Endothelial cell of umbilical vein (primary cell): ENCODE data around the gene HCN1. TPM values are rescaled to one million over a fixed set of nuclear protein-coding genes. Genes with fewer than 3 reads are reported as not detected.

Experiments used
- BruUV-seq: library from RNA; stranded (reverse); fragments of 400-500 nt; replicated peaks from 2 replicates; lab custom pipeline; 2021; lab: Mats Ljungman, UMichigan
- CTCF ChIA-PET: fragments of 300-600, 350-600 bp; sonication (Branson Sonifier 250); formaldehyde crosslinking; loops from one replicate; lab custom pipeline; 2021; ENCODE audit warnings: antibody characterized with exemption, inconsistent platforms; lab: Charles Lee
- POLR2A ChIA-PET: fragments of 300-600, 350-600 bp; sonication (Branson Sonifier 250); formaldehyde crosslinking; loops from one replicate; lab custom pipeline; 2021; ENCODE audit warnings: antibody characterized with exemption, inconsistent platforms; lab: Charles Lee
- DNase-seq: peaks from one replicate; pipeline ENCODE4 v3.0.0-alpha.2; 2011; ENCODE audit warnings: low read depth, low spot score
- FAIRE-seq: peaks from 2 replicates; lab custom pipeline; 2011; peaks lifted over from hg19 to GRCh38; lab: Jason Lieb, UNC
- H2AFZ ChIP-seq: 2 replicates; pipeline ENCODE4 v1.6.0; 2012; ENCODE audit warnings: low read depth, low read length, control low read depth, inconsistent platforms
- H3K27ac ChIP-seq: 2 replicates; pipeline ENCODE4 v1.5.1; 2011; ENCODE audit warnings: low read depth, mild to moderate bottlenecking, control low read depth, low read length, moderate library complexity; ENCODE audit not compliant: insufficient read depth
- H3K27me3 ChIP-seq, 2 experiments: 2 replicates each; pipeline versions ENCODE4 v1.6.0 to v1.6.1; 2011; ENCODE audit warnings: low read length in 2 of 2, mixed read lengths in 1 of 2; ENCODE audit not compliant: control insufficient read depth in 2 of 2, insufficient read depth in 2 of 2
- H3K36me3 ChIP-seq, 2 experiments: 2 replicates in 1 of 2; 3 replicates in 1 of 2; pipeline ENCODE4 v1.5.1; 2011; ENCODE audit warnings: low read length in 2 of 2, mild to moderate bottlenecking in 1 of 2, moderate library complexity in 1 of 2; ENCODE audit not compliant: control insufficient read depth in 2 of 2, insufficient read depth in 2 of 2; ENCODE audit errors: extremely low read depth in 1 of 2
- H3K4me1 ChIP-seq: 3 replicates; pipeline ENCODE4 v1.5.1; 2011; ENCODE audit warnings: mild to moderate bottlenecking, low read length; ENCODE audit not compliant: control insufficient read depth, insufficient read depth; ENCODE audit errors: extremely low read depth
- H3K4me2 ChIP-seq: 2 replicates; pipeline ENCODE4 v1.6.1; 2011; ENCODE audit warnings: low read length, control low read depth, mixed read lengths; ENCODE audit not compliant: insufficient read depth
- H3K4me3 ChIP-seq, 3 experiments: fragments of 200-600 bp in 1 of 3; sonication (generic), shearing (Covaris generic) in 1 of 3; replicated peaks in 1 of 3; 2 replicates each; pipeline ENCODE4 v1.5.1; 2011 to 2016; ENCODE audit warnings: control low read depth in 3 of 3, low read length in 3 of 3, mild to moderate bottlenecking in 2 of 3, inconsistent platforms in 1 of 3, low read depth in 1 of 3, moderate library complexity in 1 of 3; ENCODE audit not compliant: insufficient read depth in 1 of 3
- H3K79me2 ChIP-seq: 2 replicates; pipeline ENCODE4 v1.6.0; 2012; ENCODE audit warnings: low read length, inconsistent platforms; ENCODE audit not compliant: control insufficient read depth, insufficient read depth
- H3K9ac ChIP-seq: replicated peaks from 2 replicates; pipeline ENCODE3; 2011; ENCODE audit warnings: low read length, control low read depth; ENCODE audit not compliant: insufficient read depth; ENCODE audit errors: extremely low read depth
- H3K9me1 ChIP-seq: replicated peaks from 3 replicates; pipeline ENCODE4 v1.6.0; 2011; ENCODE audit warnings: mild to moderate bottlenecking, low read length; ENCODE audit not compliant: control insufficient read depth, insufficient read depth; ENCODE audit errors: extremely low read depth
- H3K9me3 ChIP-seq: replicated peaks from 2 replicates; pipeline ENCODE4 v1.5.1; 2012; ENCODE audit warnings: low read length, inconsistent platforms; ENCODE audit not compliant: control insufficient read depth, insufficient read depth
- H4K20me1 ChIP-seq: replicated peaks from 2 replicates; pipeline ENCODE3; 2011; ENCODE audit warnings: mild to moderate bottlenecking, low read length; ENCODE audit not compliant: control insufficient read depth, insufficient read depth; ENCODE audit errors: extremely low read depth
- CTCF ChIP-seq, 2 donors: IDR thresholded peaks; 1 replicate in 1 of 2; 2 replicates in 1 of 2; pipeline ENCODE4 v1.5.1; 2011; ENCODE audit warnings: low read length in 2 of 2, mild to moderate bottlenecking in 2 of 2, moderate library complexity in 2 of 2, control low read depth in 1 of 2, inconsistent platforms in 1 of 2, low read depth in 1 of 2; ENCODE audit not compliant: insufficient read depth in 1 of 2; ENCODE audit errors: extremely low read depth in 1 of 2
- EZH2 ChIP-seq: IDR thresholded peaks from 2 replicates; pipeline ENCODE4 v1.6.1; 2012; ENCODE audit warnings: borderline replicate concordance, low read depth, mild to moderate bottlenecking, moderate library complexity, low read length, inconsistent platforms; ENCODE audit not compliant: severe bottlenecking
- FOS ChIP-seq: IDR thresholded peaks from 2 replicates; pipeline ENCODE4 v1.6.1; 2011; ENCODE audit warnings: mild to moderate bottlenecking, low read length, moderate library complexity, borderline replicate concordance; ENCODE audit not compliant: insufficient read depth
- GATA2 ChIP-seq: IDR thresholded peaks from 2 replicates; pipeline ENCODE4 v1.7.0; 2011; ENCODE audit warnings: low read depth, mild to moderate bottlenecking, moderate library complexity, mixed read lengths, low read length; ENCODE audit not compliant: insufficient read length, insufficient read depth
- JUN ChIP-seq: IDR thresholded peaks from 2 replicates; pipeline ENCODE4 v1.6.1; 2011; ENCODE audit warnings: borderline replicate concordance, low read depth; ENCODE audit not compliant: insufficient read length, insufficient read depth
- MAX ChIP-seq: IDR thresholded peaks from 2 replicates; pipeline ENCODE4 v1.6.1; 2011; ENCODE audit not compliant: insufficient read depth, insufficient read length
- MYC ChIP-seq: IDR thresholded peaks from one replicate; pipeline ENCODE4 v1.6.1; 2011; ENCODE audit warnings: mild to moderate bottlenecking, low read depth, low read length
- POLR2A ChIP-seq: IDR thresholded peaks from 2 replicates; pipeline ENCODE4 v1.6.1; 2012; ENCODE audit warnings: low read depth, mild to moderate bottlenecking, control low read depth, low read length
- POLR2AphosphoS5 ChIP-seq: IDR thresholded peaks from 2 replicates; pipeline ENCODE4 v1.6.1; 2012; ENCODE audit warnings: low read depth, mild to moderate bottlenecking, control low read depth, low read length, moderate library complexity; ENCODE audit not compliant: insufficient read depth
- dilution Hi-C: fragments of 300-500 bp; cut with MboI; formaldehyde crosslinking; loops from one replicate; pipeline ENCODE4 v1.15.0; 2019; ENCODE audit warnings: low sequenced_read_pairs; ENCODE audit not compliant: extremely low pct_ligation_motif_present
- intact Hi-C: fragments of 100-400 bp; cut with micrococcal nuclease; formaldehyde crosslinking; loops from one replicate; pipeline ENCODE4 v1.10.0; 2022
- polyA plus RNA-seq, 4 experiments: library from polyadenylated mRNA; depleted of rRNA in 3 of 4; stranded (reverse) in 3 of 4; unstranded in 1 of 4; fragments of >200 nt; gene quantifications; 2 replicates each; pipeline versions ENCODE4 v1.2.1 to v1.2.3, GENCODE V29; 2011 to 2012; ENCODE audit warnings: missing spikeins in 1 of 4
- total RNA-seq: library from RNA; stranded (reverse); gene quantifications from 2 replicates; pipeline ENCODE4 v1.2.3, GENCODE V29; 2021

The HCN1 gene
- total and polyA plus RNA-seq, 2 donors (not counting 3 experiments of a cell fraction or from before 2014, with no cell fraction given) = not detected

- no peak overlapping the region for H3K4me3 ChIP-seq
- no TSS peak for BruUV-seq
- FAIRE-seq = no peak
- H3K9me3 ChIP-seq = no peaks in the 10 kb centered on the region
- H4K20me1 ChIP-seq = no peaks in the 10 kb centered on the region
- no peaks in the 10 kb centered on the region for H3K4me1 ChIP-seq
- CTCF ChIA-PET = interaction anchor here (0.6 to 2.3 kb wide), 11 partner anchors 9 to 833 kb away, joined by 3 to 41 read pairs (median 4); no protein-coding TSS in a partner anchor
- no peak overlapping the region for H2AFZ ChIP-seq
- dilution Hi-C loops (no loop called here), intact Hi-C loops (loop anchor here (1.0 to 5.0 kb wide), 3 partner anchors 553 to 743 kb away; no protein-coding TSS in a partner anchor)
- H3K9me1 ChIP-seq = no peaks in the 10 kb centered on the region
- TF ChIP-seq JUN = no peak
- TF ChIP-seq MYC = no peak
- no peak for TF ChIP-seq CTCF (IDR thresholded peaks at IDR 0.05; ENCODE audit: extremely low read depth in 1 of 2, insufficient read depth in 1 of 2, low read depth in 1 of 2, low read length in 2 of 2)
- no peak for TF ChIP-seq MAX
- TF ChIP-seq GATA2 = no peak
- no peak for TF ChIP-seq POLR2AphosphoS5
- TF ChIP-seq FOS = no peak
- TF ChIP-seq EZH2 = no peak
- no peak for TF ChIP-seq POLR2A
- POLR2A ChIA-PET = no interaction called here
- DNase-seq = no peak
- H3K27ac ChIP-seq = no peak overlapping the region
- peaks cover 8 to 12% of the 10 kb centered on the region in 2 experiments for H3K27me3 ChIP-seq
- no peak overlapping the region for H3K9ac ChIP-seq
- no peaks in the 10 kb centered on the region for H3K79me2 ChIP-seq
- no peak overlapping the region for H3K4me2 ChIP-seq
- H3K36me3 ChIP-seq = no peaks in the 10 kb centered on the region
Observed at GRCh38 chr5:45695804-45696156, 400 bp downstream of the HCN1 start.
